HG02973 (cell line): ENCODE data around the gene TMEM203.

Experiments
- ATAC-seq: cut with Tn5 transposase; IDR thresholded peaks from one replicate; pipeline ENCODE4 v1.9.1; 2021; ENCODE audit warnings: moderate library complexity; ENCODE audit not compliant: unreplicated experiment

TMEM203 gene

GRCh38 chr9:137219757-137220316 is 14.4 kb upstream of the TMEM203 start:
- ATAC-seq, result no peak

- no peak for ATAC-seq
Measured at GRCh38 chr9:137218754-137219271, 13.4 kb upstream of the TMEM203 start.

GRCh38 chr9:137218212-137218753 is 12.8 kb upstream of the TMEM203 start:
- ATAC-seq, result no peak

GRCh38 chr9:137217276-137218211 is 12.1 kb upstream of the TMEM203 start:
- ATAC-seq, result no peak

- ATAC-seq, result no peak
Measured at GRCh38 chr9:137216188-137216965, 10.9 kb upstream of the TMEM203 start.

- no peak for ATAC-seq
Measured at GRCh38 chr9:137215196-137215986, 9.9 kb upstream of the TMEM203 start.

GRCh38 chr9:137214620-137215019 is 9.2 kb upstream of the TMEM203 start:
- ATAC-seq, result no peak

- no peak for ATAC-seq
Measured at GRCh38 chr9:137213160-137214060, 8.0 kb upstream of the TMEM203 start.

- ATAC-seq, result no peak
Measured at GRCh38 chr9:137212520-137212919, 7.1 kb upstream of the TMEM203 start.

GRCh38 chr9:137211532-137211931 is 6.1 kb upstream of the TMEM203 start:
- ATAC-seq, result no peak

- no peak for ATAC-seq
Measured at GRCh38 chr9:137206602-137207001, 1.2 kb upstream of the TMEM203 start.

GRCh38 chr9:137204731-137205125 is 720 bp downstream of the TMEM203 start:
- no peak for ATAC-seq

- ATAC-seq, result no peak
Measured at GRCh38 chr9:137202966-137203365, 2.5 kb downstream of the TMEM203 start.

GRCh38 chr9:137201205-137201868 is 4.1 kb downstream of the TMEM203 start:
- no peak for ATAC-seq

GRCh38 chr9:137200311-137201204 is 4.9 kb downstream of the TMEM203 start, which contains the start of gene TPRN:
Gene TPRN (minus strand): TSS chr9:137200741. CDS start chr9:137200711, 30 bp downstream.
- ATAC-seq, result peak; percentile 79

GRCh38 chr9:137199411-137200121 is 5.9 kb downstream of the TMEM203 start:
- no peak for ATAC-seq

- ATAC-seq, result no peak
Measured at GRCh38 chr9:137198902-137199283, 6.6 kb downstream of the TMEM203 start.
